Aorta (tissue), 5 donors: Measurements from ENCODE around the gene NLN. TPM values are rescaled to one million over a fixed set of nuclear protein-coding genes. Genes with fewer than 3 reads are reported as not detected.

Experiments used
- ATAC-seq: fragments of 200-7000 bp; cut with Tn5 transposase; one replicate; pipeline ENCODE4 v1.9.1; 2022; ENCODE audit warnings: moderate library complexity; ENCODE audit not compliant: low FRiP score
- DNase-seq, 2 donors: peaks; one replicate each; pipeline ENCODE4 v3.0.0-alpha.2; 2020
- H3K27ac ChIP-seq, 2 donors: one replicate each; pipeline ENCODE4 v1.5.1; 2013; ENCODE audit warnings: low read length in 2 of 2, mild to moderate bottlenecking in 2 of 2, moderate library complexity in 2 of 2, control low read depth in 1 of 2, inconsistent platforms in 1 of 2, low read depth in 1 of 2
- H3K27me3 ChIP-seq, 2 donors: one replicate each; pipeline ENCODE4 v1.6.1; 2013; ENCODE audit warnings: control low read depth in 1 of 2, low read length in 1 of 2, mild to moderate bottlenecking in 1 of 2, moderate library complexity in 1 of 2; ENCODE audit not compliant: insufficient read depth in 2 of 2, control insufficient read depth in 1 of 2
- H3K36me3 ChIP-seq, 2 donors: one replicate each; pipeline ENCODE4 v1.6.1; 2013; ENCODE audit warnings: control low read depth in 1 of 2, low read length in 1 of 2, mild to moderate bottlenecking in 1 of 2; ENCODE audit not compliant: insufficient read depth in 2 of 2, control insufficient read depth in 1 of 2
- H3K4me1 ChIP-seq, 2 donors: one replicate each; pipeline ENCODE4 v1.6.1; 2013; ENCODE audit warnings: low read length in 2 of 2, control low read depth in 1 of 2, mild to moderate bottlenecking in 1 of 2, moderate library complexity in 1 of 2; ENCODE audit not compliant: insufficient read depth in 2 of 2, control insufficient read depth in 1 of 2
- H3K4me3 ChIP-seq, 2 donors: one replicate each; pipeline ENCODE4 v1.5.1; 2013; ENCODE audit warnings: low read length in 2 of 2, control low read depth in 1 of 2, mild to moderate bottlenecking in 1 of 2
- H3K9me3 ChIP-seq: one replicate; pipeline ENCODE4 v1.6.1; 2013; ENCODE audit warnings: mild to moderate bottlenecking, low read length; ENCODE audit not compliant: control insufficient read depth
- WGBS, 2 donors: extraction: QIAGEN DNeasy Blood & Tissue Kit; methylation state at CpG; one replicate each; pipeline ENCODE4 v1.1.7; 2013; 5-methylcytosine and 5-hydroxymethylcytosine counted together
- intact Hi-C, 2 donors: fragments of 100-400 bp; cut with DNase I; formaldehyde crosslinking; loops; one replicate each; pipeline versions ENCODE4 v1.14.2 to v1.15.0; 2022
- polyA plus RNA-seq, 2 donors: library from polyadenylated mRNA; stranded (reverse); fragments of 200-250 nt; gene quantifications; one replicate each; pipeline ENCODE4 v1.2.3, GENCODE V29; 2013
- total RNA-seq, 2 donors: library from RNA; stranded (reverse); fragmentation: NEBNext Ultra II Directional; extraction: Animal tissue kit (Norgen Biotek cat#: 25700); gene quantifications; one replicate each; pipeline ENCODE4 v1.2.1, GENCODE V29; 2021
- donor health status: healthy with polysubstance abuse.
- donor health status: Bipolar disorder and iron deficiency.
- donor health status: DM: no; HTN: no; CAD: no.
- donor health status: DM: no; HTN: no; CAD: no.
- donor health status: DM: yes; HTN: yes; CAD: no.

The NLN gene
- total and polyA plus RNA-seq, 4 donors, result 2.5 to 16.5 (median 10.5) TPM

GRCh38 chr5:65791712-65792673 is 70.0 kb downstream of the NLN start:
- Histone ChIP-seq H3K9me3 (no peaks in the 10 kb centered on the region), H3K27ac (no peak overlapping the region), H3K36me3 (no peaks in the 10 kb centered on the region), H3K27me3 (no peaks in the 10 kb centered on the region), H3K4me1 (no peaks in the 10 kb centered on the region), H3K4me3 (no peak overlapping the region)
- ATAC-seq (no peak), DNase-seq (no peak)
- intact Hi-C loops, result no loop called here
- WGBS, 2 donors, result 81 to 82% methylated on average over 17 of the region's 17 CpGs

- no peak overlapping the region for H3K4me3 ChIP-seq
- no peak for DNase-seq
- H3K36me3 ChIP-seq, result peaks cover 0 to 1% of the 10 kb centered on the region in 2 donors
- intact Hi-C loops, result no loop called here
- H3K4me1 ChIP-seq, result no peaks in the 10 kb centered on the region
- 88 to 89% methylated on average over 1 of the region's 1 CpG for WGBS, 2 donors
- no peak for ATAC-seq
- H3K27ac ChIP-seq, result no peak overlapping the region
- H3K9me3 ChIP-seq, result no peaks in the 10 kb centered on the region
- no peaks in the 10 kb centered on the region for H3K27me3 ChIP-seq
Observed at GRCh38 chr5:65796269-65796668, 74.3 kb downstream of the NLN start.

GRCh38 chr5:65796751-65797316 is 74.8 kb downstream of the NLN start:
- no peak overlapping the region for H3K4me3 ChIP-seq
- no peaks in the 10 kb centered on the region for H3K9me3 ChIP-seq
- H3K27ac ChIP-seq, result no peak overlapping the region
- WGBS, 2 donors, result 92 to 94% methylated on average over 8 of the region's 8 CpGs
- ATAC-seq, result no peak
- no peaks in the 10 kb centered on the region for H3K4me1 ChIP-seq
- DNase-seq, result no peak
- peaks cover 0 to 1% of the 10 kb centered on the region in 2 donors for H3K36me3 ChIP-seq
- intact Hi-C loops, result no loop called here
- H3K27me3 ChIP-seq, result no peaks in the 10 kb centered on the region

- H3K27me3 ChIP-seq, result no peaks in the 10 kb centered on the region
- DNase-seq (no peak), ATAC-seq (no peak)
- H3K27ac ChIP-seq, result no peak overlapping the region
- intact Hi-C loops, result no loop called here
- WGBS, 2 donors, result 85 to 88% methylated on average over 2 of the region's 2 CpGs
- no peaks in the 10 kb centered on the region for H3K4me1 ChIP-seq
- H3K36me3 ChIP-seq, result peaks cover 0 to 1% of the 10 kb centered on the region in 2 donors
- no peak overlapping the region for H3K4me3 ChIP-seq
- no peaks in the 10 kb centered on the region for H3K9me3 ChIP-seq
Observed at GRCh38 chr5:65797481-65797880, 75.5 kb downstream of the NLN start.

GRCh38 chr5:65799857-65800256 is 77.9 kb downstream of the NLN start:
- no peaks in the 10 kb centered on the region for H3K27me3 ChIP-seq
- no peak for ATAC-seq
- H3K9me3 ChIP-seq, result no peaks in the 10 kb centered on the region
- H3K36me3 ChIP-seq, result peaks cover 0 to 1% of the 10 kb centered on the region in 2 donors
- intact Hi-C loops, result loop anchor here in 1 of 2 donors (10.0 kb wide), 1 partner anchor 125 kb away; the partner anchor contains the start of gene ERBIN
- WGBS, 2 donors, result 94 to 97% methylated on average over 1 of the region's 1 CpG
- no peak for DNase-seq
- H3K4me1 ChIP-seq, result no peaks in the 10 kb centered on the region
- no peak overlapping the region for H3K27ac ChIP-seq
- no peak overlapping the region for H3K4me3 ChIP-seq

- no peak overlapping the region for H3K27ac ChIP-seq
- WGBS, 2 donors, result 84 to 89% methylated on average over 3 of the region's 3 CpGs
- no peak for ATAC-seq
Observed at GRCh38 chr5:65800775-65801174, 78.8 kb downstream of the NLN start.

GRCh38 chr5:65801352-65801783 is 79.4 kb downstream of the NLN start:
- no peaks in the 10 kb centered on the region for H3K9me3 ChIP-seq
- peaks cover 0 to 1% of the 10 kb centered on the region in 2 donors for H3K36me3 ChIP-seq
- 51 to 56% methylated on average over 3 of the region's 3 CpGs for WGBS, 2 donors
- no peak overlapping the region for H3K4me3 ChIP-seq
- no peaks in the 10 kb centered on the region for H3K27me3 ChIP-seq
- no peak overlapping the region for H3K27ac ChIP-seq
- ATAC-seq (no peak), DNase-seq (no peak)
- intact Hi-C loops, result loop anchor here in 1 of 2 donors (10.0 kb wide), 1 partner anchor 123 kb away; the partner anchor contains the start of gene ERBIN
- no peaks in the 10 kb centered on the region for H3K4me1 ChIP-seq

More at GRCh38 chr5:65800775-65801174, 78.8 kb downstream of the NLN start:
- H3K4me3 ChIP-seq, result no peak overlapping the region
- intact Hi-C loops, result loop anchor here in 1 of 2 donors (10.0 kb wide), 1 partner anchor 124 kb away; the partner anchor contains the start of gene ERBIN
- H3K4me1 ChIP-seq, result no peaks in the 10 kb centered on the region
- no peaks in the 10 kb centered on the region for H3K27me3 ChIP-seq
- DNase-seq, result no peak
- H3K36me3 ChIP-seq, result peaks cover 0 to 1% of the 10 kb centered on the region in 2 donors
- H3K9me3 ChIP-seq, result no peaks in the 10 kb centered on the region

- intact Hi-C loops, result loop anchor here in 1 of 2 donors (10.0 kb wide), 1 partner anchor 123 kb away; the partner anchor contains the start of gene ERBIN
- ATAC-seq, result no peak
- Histone ChIP-seq H3K27me3 (no peaks in the 10 kb centered on the region), H3K4me1 (no peaks in the 10 kb centered on the region), H3K9me3 (no peaks in the 10 kb centered on the region), H3K4me3 (no peak overlapping the region), H3K27ac (no peak overlapping the region), H3K36me3 (peaks cover 0 to 1% of the 10 kb centered on the region in 2 donors)
- 97% methylated on average over 7 of the region's 7 CpGs for WGBS, 2 donors
- no peak for DNase-seq
Observed at GRCh38 chr5:65802080-65802479, 80.1 kb downstream of the NLN start.
